Choroid plexus epithelial cell (primary cell): Measurements from ENCODE around the gene CALCA.

Experiments used
- DNase-seq: peaks from one replicate; pipeline ENCODE4 v3.0.0-alpha.2; 2010; ENCODE audit warnings: low read depth
- H3K4me3 ChIP-seq: 2 replicates; pipeline ENCODE4 v1.5.1; 2011; ENCODE audit warnings: low read depth, mild to moderate bottlenecking, control low read depth, low read length, moderate library complexity
- CTCF ChIP-seq: conservative IDR thresholded peaks from 2 replicates; pipeline ENCODE4 v1.5.1; 2011; ENCODE audit warnings: low read depth, mild to moderate bottlenecking, control low read depth, inconsistent platforms, low read length, moderate library complexity

The CALCA gene

GRCh38 chr11:14938936-14939335 lies 33.2 kb downstream of the CALCA start:
- no peak overlapping the region for H3K4me3 ChIP-seq
- DNase-seq = no peak
- no peak for TF ChIP-seq CTCF

GRCh38 chr11:14934641-14935351 lies 37.4 kb downstream of the CALCA start:
- TF ChIP-seq CTCF = no peak
- DNase-seq = no peak
- no peak overlapping the region for H3K4me3 ChIP-seq

GRCh38 chr11:14932447-14932846 lies 39.7 kb downstream of the CALCA start:
- TF ChIP-seq CTCF = no peak
- H3K4me3 ChIP-seq = no peak overlapping the region
- no peak for DNase-seq

GRCh38 chr11:14930369-14930768 lies 41.8 kb downstream of the CALCA start:
- TF ChIP-seq CTCF = no peak
- H3K4me3 ChIP-seq = no peak overlapping the region
- DNase-seq = no peak

GRCh38 chr11:14927146-14927545 lies 45.0 kb downstream of the CALCA start:
- no peak overlapping the region for H3K4me3 ChIP-seq
- TF ChIP-seq CTCF = no peak
- DNase-seq = no peak

GRCh38 chr11:14924318-14924717 lies 47.8 kb downstream of the CALCA start:
- no peak for TF ChIP-seq CTCF
- DNase-seq = no peak
- no peak overlapping the region for H3K4me3 ChIP-seq
